ENCODE measurements around the gene RASSF4.

The RASSF4 gene

DNA sequence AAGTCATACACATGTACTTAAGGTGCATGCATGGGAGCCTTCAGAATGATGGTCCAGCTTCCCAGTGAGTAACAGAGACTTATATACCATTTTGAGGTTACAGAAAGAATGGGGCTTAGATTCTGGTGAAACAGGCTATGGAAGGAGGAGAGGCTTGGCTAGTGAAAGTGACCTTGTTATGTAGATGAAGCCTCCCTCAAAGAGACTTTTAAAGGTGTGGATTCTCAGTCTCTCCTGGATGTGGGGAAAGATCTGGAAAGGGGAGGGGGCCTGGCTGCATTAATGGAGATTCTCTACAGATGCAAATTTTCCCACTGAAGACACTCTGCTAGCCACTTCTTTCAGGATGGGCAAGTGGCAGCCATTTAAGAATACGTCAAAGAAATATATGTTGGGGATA is 5.5 kb downstream of the RASSF4 start:
- DNase-seq = peak; percentile 27

DNA sequence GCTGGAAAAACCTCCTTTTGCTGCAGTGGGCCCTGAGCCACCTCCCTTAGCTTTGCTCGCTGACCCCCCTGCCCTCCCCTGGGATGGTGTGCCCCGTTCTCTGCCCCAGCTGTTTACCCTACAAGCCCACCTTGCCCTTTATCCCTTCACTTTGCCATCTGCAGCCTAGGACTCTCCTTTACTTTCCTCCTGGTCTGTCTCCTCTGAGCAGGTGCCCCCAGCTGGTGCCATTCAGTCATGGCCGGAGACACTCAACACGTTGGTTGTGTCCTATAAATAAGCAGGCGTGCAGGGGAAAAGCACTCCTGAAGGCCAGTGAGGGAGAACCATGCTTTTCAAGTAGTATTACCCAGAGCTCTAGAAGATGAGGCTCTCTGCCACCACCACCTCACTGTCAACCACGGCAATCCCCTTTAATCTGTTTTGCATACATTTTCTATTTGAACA is 6.1 kb downstream of the RASSF4 start:
- DNase-seq = peak; percentile 49

DNA sequence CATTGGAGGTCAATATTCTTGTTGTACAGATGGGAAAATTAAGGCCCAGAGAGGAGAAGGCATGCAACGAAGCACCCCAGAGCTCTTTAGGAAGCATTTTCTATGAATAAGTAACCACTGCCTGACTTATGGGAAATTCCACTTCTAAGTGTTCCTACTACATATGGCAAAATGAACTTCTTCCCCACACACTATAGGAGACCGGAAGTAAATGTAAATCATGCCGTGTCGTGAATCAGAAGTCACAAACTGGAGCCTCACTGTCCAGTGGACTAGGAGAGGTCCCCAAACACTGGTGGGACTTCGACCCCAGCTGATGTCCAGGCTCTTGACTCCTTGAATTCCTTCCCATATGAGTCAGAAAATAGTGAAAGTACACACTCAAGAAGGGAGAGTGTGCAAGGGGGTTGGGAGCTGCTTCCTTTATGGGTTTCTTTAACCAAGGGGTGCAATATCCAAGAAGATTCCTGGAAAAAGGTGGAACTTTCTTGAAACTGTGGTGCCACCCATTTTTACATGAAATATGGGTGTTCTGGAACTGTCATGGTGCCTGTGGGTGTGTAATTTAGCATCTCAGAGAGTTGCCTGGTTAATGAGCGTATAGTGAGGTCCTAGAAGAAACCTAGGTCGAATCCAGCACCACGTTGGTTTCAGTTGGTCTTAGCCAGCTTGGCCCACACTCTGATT is 6.7 kb downstream of the RASSF4 start:
- peak; percentile 28 for DNase-seq

DNA sequence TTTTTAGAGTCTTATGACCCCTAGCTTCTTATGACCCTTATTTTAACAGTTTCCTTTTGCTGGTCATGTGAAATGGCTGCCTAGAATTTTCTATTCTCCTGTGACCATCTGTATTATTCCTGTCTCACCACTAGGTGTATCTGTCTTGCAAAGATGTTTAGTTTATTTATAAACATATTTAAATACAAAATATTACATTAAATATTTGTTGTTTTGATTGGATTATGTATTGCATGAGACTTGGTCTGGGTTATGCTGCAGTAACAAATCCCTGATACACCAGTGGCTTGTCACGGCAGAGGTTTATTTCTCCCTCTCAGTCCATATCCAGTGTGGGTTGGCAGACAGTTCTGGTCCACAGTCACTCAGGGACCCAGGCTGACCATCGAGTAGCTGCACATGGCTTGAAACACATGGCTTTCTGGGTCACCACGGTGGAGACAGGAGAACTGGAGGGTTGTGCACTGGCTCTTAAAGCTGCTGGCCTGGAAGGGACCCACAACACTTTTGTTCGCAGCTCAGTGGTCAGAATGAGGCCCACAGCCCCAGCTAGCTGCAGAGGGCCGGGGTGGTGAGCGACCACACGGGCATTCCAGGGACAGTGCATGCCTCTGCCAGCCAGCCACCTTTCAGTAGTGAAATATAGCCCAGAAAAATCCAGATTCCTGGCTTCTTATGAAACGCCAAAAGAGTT is 7.4 kb downstream of the RASSF4 start:
- peak; percentile 40 for DNase-seq

DNA sequence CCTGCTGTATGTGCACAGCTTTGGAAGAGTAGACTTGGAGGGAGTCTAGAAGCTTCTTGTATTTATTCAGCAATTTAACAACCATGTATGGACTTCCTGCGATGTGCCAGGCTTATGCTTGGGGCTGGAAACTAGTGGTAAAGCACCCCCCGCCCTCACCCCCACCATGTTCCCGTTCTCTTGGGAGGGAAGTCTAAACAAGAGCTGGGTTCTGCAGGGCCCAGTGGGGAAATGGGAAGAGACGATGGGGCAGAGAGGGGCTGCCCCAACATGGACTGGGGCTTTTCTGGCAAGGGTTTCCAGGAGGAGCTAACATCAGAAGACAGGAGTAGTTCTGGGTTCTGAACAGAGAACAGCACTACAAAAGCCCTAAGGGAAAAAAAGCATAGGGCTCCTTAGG is 8.0 kb downstream of the RASSF4 start:
- peak; percentile 44 for DNase-seq

DNA sequence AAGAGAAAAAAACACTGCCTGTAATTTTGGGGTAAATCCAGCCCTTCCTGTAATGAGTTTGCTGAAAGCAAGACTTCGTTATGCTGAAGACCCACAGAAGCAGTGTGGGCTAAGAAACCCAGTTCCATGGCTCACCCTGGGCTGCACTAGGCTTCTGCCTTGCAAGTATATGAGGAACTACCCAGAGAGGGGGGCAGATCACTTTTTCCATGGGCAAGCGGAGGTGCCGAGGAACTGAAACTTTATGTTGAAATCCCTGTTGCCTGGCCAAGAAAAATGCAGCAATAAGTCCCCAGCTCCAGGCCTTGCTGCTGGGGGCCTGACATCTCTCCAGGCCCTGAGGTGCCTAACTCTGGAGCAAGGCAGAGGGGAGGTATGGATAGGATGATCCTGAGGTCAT is 8.5 kb downstream of the RASSF4 start:
- DNase-seq = peak; percentile 53

DNA sequence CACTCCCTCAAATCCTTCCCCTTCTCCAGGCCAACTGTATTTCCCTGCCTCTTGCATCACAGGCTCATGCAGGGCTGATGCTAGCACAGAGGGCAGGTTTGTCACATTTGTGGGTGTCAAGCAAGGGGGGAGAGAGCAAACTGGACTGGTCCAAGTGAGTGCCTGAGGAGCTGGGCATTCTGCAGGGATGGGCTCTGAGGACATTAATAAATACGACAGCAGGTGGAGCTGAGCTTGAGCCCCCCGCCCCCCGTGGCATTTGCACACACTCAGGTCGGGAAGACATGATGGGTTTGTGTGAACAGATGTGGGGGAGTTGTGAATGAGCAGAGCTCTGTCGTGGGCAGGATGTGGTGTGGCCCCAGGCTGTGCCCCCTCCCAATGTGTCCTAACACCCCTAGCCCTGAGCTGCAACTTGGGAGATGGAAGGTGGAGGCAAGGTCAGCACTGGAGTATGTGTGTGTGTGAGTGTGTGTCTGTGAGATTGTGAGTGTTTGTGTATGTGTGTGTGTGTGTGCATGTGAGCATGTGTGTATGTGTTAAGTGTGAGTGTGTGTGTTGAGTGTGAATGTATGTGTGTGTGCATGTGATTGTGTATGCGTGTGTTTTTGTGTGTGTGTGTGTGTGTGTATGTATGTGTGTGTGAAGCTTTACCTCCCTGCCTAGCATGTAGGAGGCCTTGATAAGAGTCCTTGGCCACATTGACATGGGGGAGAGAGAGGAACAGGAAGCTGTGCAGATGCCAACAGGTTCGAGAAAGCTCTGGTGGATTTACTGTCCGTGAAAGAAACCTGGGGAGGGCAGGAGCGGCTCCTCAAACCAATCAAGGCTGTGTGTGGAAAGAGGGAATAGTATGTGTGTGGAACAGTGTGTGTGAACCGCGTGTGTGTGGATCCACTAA is 9.1 kb downstream of the RASSF4 start:
- DNase-seq = no peak

DNA sequence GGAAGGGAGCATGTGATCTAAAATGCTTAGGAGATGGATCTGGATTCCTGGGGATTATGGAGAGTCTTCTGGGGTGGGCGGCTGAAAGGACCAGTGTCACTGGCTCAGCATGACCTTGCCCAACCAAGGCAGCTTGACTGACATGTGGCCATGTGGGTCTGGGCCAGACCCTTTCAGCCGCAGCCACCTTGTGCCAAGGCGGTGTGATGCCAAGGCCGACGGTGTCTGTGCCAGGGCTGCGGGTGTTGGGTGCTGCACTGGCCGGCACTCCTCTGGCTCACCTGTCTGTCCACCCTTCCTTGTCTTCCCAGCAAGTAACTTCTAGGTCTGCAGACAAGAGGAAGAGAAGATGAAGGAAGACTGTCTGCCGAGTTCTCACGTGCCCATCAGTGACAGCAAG is 10.3 kb downstream of the RASSF4 start:
- DNase-seq = no peak

DNA sequence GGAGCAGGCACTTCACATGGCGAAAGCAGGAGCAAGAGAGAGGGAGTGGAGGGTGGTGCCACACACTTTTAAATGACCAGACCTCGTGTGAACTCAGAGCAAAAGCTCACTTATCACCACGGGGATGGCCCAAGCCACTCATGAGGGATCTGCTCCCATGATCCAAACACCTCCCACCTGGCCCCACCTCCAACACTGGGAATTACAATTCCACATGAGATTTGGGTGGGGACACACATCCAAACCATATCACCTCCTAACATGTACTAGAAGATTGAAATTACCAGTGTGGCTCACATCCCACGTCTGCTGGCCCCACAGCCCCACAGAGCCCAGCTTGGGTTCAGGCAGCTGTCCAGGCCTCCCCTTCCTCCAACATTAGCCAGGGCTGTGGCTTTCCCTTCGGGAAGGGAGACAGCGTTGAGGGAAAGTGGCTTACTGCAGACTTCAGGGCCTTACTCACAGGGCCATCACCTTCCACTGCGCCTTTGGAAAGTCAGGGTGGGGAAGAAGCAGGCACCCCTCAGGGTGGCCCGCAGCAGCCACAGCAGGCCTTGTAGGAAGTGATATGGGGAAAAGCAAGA is 11.3 kb downstream of the RASSF4 start:
- DNase-seq = no peak

DNA sequence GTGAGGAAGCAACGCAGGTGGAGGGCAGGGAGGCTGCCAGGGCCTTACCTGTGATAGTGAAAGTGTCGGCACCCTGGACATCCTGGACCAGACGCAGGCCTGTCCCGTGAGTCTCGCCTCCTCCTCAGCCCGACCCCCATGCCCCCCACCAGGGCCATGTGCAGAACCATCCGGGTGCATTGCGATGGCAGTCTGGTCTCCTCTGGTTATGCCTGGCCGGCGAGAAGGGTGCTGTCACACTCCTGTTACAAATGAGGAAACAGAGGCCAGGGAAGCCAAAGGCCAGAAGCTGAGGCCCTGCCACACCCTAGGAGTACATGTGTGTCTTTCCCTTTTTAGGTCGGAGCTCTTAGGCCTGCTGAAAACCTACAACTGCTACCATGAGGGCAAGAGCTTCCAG is 11.8 kb downstream of the RASSF4 start:
- DNase-seq = no peak

DNA sequence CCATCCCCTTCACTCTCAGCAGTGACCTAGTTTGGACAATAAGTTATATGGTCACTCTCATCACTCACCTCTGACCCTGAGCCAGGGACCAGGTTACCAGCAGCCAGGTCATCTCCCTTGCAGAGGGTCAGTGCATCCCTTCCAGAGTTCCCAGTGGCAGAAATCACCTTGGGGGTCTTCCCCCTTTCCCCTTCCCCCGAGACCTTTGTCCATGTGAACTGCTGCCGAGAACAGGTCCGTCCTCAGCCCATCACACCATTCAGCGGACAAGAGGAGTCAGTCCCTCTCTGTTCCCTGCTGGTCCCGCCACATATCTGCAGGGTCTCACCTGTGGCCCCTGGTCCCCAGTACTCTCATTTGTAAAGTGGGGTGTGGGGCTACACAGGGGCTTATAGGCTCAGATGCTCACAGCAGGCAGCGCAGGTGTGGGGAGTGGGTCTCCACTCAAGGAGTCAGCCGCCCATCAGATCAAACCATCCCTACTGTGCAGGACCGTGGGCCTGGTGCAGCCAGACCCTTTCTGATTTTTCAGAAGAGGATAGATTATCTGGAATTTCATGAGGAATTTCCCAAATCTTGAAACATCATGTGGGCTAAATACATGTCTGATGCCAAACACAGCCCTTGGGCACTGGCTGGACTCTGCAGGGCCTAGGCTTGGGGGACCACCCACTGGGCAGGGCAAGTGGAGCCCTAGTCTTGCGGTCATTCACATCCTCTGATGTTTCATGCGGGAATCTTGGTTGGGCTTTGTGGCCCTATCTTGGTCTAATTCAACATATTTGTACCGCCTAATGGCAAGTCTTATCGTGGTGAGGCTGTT is 12.5 kb downstream of the RASSF4 start:
- DNase-seq = no peak

DNA sequence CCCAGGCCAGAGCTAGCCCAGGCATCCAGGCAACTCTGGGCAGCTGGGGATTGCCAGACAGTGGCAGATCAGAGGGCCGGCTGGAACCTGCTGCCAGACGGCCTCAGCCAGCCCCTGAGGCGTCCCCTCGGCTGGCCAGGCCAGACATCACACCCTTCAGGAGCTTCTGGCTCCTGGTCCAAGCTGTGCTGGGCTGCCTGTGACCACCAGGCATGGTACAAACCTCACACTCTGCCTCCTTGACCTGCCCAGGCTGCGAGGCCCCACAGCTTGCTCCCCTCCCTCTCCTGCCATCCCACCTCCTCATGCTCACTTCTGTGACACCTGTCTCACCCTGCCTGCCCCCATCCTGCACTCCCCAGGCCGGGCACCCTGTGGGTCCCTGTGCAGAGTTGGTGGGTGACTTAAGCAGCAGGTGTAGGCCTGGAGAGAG is 13.3 kb downstream of the RASSF4 start:
- DNase-seq = no peak

DNA sequence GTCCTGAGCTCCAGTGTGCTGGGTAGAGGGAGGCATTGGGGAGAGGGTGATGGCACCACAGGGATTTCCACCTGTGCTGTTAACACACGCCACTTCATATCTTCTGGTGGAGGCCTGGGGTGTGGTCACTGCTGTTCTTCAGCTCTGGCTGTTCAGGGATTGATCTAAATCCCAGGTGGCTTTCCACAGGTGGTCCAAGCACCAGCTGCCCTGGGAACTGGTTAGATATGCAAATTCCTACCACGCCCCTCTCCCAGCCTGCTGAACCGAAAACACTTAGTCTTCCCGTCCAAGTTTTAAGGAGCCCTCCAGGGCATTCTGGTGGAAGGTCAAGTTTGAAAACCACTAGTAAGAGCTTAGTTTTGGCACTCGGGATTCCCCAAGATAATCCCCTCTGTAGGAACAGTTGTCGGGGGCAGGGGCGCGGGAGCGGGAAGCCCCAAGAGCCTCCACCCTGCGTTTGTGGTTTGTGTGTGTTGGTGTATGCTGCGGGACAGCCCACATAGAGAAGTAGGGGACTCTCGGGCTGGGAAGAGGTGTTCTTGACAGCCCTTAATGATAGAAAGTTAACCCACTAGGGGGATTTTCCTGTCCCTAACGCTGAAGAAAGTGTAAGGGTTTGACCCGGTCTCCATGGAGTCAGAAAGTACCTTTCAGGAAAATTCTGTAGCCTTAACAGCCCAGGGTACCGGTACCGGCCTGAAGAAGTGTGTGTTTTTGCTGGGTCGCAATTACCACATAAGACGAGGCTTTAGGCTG is 13.9 kb downstream of the RASSF4 start:
- no peak for DNase-seq

DNA sequence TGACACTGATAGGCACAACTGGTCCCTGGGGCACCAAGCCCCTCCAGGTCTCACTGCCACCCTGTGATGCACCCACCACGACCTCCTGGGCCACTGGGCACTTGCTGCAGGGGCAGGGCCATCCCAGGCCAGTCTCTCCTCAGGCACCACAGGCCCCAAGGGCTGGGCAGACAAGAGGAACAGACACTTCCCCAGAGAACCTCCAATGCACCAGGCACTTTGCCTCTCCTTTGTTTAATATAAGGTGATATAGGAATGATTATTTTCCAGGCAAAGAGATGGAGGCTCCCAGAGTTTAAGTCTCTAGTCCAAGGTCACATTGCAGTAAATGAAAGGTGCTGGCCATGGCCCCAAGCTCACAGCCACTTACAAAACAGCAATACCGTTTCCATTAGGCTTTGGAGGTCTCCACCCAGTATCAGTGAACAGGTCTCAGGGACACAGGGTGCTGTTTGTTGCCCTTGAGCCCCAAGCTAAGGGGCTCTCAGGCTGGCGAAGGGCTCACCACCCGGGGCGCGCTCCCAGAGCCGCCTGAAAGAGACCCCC is 14.6 kb downstream of the RASSF4 start:
- DNase-seq = no peak

DNA sequence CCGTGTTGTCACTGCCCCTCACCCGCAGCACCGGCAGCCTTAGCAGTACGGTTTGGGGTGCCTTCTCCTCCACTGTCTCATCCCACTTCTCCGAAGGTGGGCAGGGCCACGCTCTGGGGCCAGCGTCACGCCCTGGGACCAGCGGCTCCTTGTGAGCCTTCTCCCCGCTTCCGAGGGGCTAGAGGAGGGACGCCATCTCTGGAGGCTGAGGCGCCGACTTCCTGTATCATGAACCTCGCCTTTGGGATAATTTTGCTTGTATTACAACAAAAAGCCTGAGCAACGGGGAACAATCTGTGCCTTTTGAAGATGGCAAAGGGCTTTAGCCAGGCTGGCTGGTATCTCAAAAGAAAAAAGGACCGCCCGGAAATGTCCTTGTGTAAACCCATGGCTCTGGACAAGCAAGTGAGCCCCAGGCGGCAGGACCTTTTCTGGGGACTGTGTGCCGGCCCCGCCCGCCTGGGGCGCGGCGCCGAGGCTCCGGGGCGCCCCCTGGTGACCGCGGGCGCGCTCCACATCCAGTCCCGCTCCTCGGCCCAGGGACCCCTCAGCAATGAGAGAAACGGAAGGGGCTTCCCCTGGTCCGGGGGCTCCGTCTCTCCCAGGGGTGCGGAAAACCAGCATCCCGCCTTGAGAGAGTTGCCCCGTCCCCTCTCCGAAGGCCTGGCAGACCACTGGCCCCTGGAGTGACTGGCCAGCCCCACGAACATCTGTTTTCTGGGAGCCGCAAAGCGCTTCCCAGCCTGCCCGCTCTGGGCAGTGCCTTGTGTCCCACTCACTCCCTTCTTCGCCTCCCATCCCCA is 15.2 kb downstream of the RASSF4 start:
- DNase-seq = peak; percentile 86

DNA sequence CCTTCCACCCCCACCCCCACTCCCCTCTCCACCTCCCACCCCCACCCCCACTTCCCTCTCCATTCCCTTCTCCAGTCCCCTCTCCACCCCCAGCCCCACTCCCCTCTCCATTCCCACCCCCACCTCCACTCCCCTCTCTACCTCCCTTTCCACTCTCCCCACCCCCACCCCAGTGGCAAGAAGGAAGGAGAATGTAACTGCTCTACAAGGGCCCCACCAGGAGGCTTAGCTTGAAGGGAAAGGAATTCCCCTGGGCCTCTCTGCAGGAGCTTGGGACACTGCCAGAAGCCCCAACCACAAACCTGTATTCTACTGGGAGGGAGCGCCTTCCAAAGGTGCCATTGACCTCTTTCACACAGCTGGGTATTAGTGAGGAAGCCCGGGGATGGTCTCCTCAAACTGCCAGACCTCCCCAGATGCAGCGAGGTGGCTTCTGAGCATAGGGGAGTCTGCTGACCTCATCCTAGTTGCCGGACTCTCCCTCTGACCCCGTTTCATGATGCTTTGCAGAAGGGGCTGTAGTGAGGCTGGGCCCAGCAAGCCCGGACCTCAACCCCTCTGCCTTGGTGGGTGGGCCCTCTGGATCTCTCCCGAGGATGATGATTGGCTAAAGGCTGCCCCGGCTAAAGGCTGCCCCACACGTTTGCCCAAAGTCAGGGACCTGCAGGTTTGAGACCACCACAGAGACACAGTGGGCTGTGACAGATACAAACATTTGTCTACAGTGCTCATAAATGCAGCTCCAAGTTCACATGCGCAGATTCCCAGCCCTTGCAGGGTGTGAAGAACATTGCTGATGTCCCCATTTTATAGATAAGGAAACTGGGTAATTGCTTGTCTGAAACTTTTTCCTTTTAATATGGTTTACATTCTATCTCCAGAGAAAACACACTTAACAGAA is 16.1 kb downstream of the RASSF4 start:
- DNase-seq = no peak

DNA sequence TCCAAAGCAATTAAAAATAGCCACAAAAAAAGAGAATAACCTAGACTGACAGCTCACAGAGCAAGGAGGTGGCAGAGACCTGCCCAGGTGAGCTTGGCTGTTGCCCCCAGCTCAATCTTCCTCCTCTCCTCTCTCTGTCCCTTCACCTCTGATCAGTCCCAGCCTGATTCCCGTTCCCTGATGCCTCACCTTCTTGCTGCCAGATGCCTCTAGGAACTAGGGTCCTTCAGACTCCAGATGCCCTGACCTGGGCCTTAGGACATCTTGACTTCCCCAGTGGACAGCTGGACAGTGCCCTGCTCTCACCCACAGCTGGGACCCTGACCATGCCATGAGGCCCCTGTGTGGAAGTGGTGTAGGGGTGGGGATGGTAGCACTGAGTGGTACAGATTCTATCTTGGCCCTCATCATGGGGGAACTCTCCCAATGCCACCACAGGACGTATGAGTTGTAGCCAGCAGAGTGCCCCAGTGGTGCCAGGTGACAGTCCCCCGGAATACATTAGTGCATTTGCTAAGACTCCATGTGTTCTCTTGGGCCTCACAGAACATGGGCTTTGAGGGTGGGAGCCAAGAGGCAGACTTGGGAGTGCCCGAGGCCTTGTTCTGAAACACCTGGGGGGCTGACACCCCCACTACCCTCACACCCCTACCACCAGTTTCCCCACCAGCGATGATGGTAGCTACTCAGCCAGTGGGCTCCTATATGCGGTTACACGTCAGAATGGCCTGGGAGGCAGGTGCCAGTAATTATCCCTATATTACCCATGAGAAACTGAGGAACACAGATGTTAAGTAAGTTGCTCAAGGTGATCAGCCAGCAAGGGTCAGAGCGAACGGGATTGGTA is 17.0 kb downstream of the RASSF4 start:
- no peak for DNase-seq

Data from right forelimb (tissue), 1 donor.